GDM1 (cell line): Measurements from ENCODE around the gene ACADVL.
"Not testable (repeated sequence)": the region's sequence is repeated elsewhere in the genome, so short reads cannot be mapped to it uniquely, and the experiment has no call there.

Experiments
- DNase-seq: peaks from one replicate; lab custom pipeline; 2025; lab: John Stamatoyannopoulos, UW

Gene ACADVL

GRCh38 chr17:7235693-7236665 is 16.2 kb downstream of the ACADVL start:
- DNase-seq = no peak

- no peak for DNase-seq
Measured at GRCh38 chr17:7236808-7237207, 17.1 kb downstream of the ACADVL start.

GRCh38 chr17:7237266-7237760 is 17.6 kb downstream of the ACADVL start:
- no peak for DNase-seq

- DNase-seq = peak; percentile 53
Measured at GRCh38 chr17:7237761-7238419, 18.2 kb downstream of the ACADVL start.

GRCh38 chr17:7238420-7239090 is 18.8 kb downstream of the ACADVL start:
- no peak for DNase-seq

- peak; percentile 99 for DNase-seq
Measured at GRCh38 chr17:7239091-7240027, 19.6 kb downstream of the ACADVL start, which contains the start of gene PHF23. Gene PHF23 (minus strand): TSS chr17:7239457. CDS start chr17:7239279, 178 bp downstream.

GRCh38 chr17:7240375-7240774 is 20.6 kb downstream of the ACADVL start:
- DNase-seq = no peak

GRCh38 chr17:7241090-7241733 is 21.5 kb downstream of the ACADVL start:
- DNase-seq = no peak

GRCh38 chr17:7241783-7242716 is 22.3 kb downstream of the ACADVL start, which contains the start of gene GABARAP:
Gene GABARAP (minus strand): TSS chr17:7242449. CDS start chr17:7242330, 119 bp downstream.
- DNase-seq = peak; percentile 79

GRCh38 chr17:7242717-7243452 is 23.1 kb downstream of the ACADVL start:
- peak; percentile 87 for DNase-seq

GRCh38 chr17:7243453-7243729 is 23.7 kb downstream of the ACADVL start:
- no peak for DNase-seq

GRCh38 chr17:7243838-7244237 is 24.1 kb downstream of the ACADVL start:
- DNase-seq = not testable (repeated sequence)

GRCh38 chr17:7246779-7247178 is 27.0 kb downstream of the ACADVL start:
- DNase-seq = no peak

GRCh38 chr17:7248796-7249195 is 29.1 kb downstream of the ACADVL start:
- no peak for DNase-seq

GRCh38 chr17:7249214-7249613 is 29.5 kb downstream of the ACADVL start:
- no peak for DNase-seq

- no peak for DNase-seq
Measured at GRCh38 chr17:7249830-7250229, 30.1 kb downstream of the ACADVL start.

- no peak for DNase-seq
Measured at GRCh38 chr17:7250695-7251627, 31.2 kb downstream of the ACADVL start.
